Fibroblast of skin of abdomen (primary cell): ENCODE data around the gene RTKN2.
A peak's percentile ranks its signal among the peaks of the same experiment; 100 is the strongest.

Experiments used
- DNase-seq: peaks from one replicate; pipeline ENCODE4 v3.0.0-alpha.2; 2013

The RTKN2 gene

DNA sequence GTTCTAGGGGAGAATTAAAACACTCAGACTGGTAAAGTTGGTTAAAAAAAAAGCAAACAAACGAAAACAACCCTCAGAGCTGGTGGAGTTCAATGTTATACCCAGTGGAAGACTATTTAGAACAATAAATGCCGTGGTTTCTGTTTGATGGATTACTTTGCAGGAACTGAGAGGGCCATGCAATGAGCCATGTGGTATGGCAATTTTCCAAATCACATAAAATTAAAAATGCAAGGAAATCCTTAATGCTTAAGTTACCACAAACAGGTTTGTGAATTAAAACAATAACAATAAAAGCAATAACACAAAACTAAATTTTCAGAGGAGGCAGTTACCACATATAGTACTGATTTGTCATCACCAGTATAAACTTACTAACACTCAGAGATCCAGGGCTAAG, 96.9 kb downstream of the RTKN2 start:
- DNase-seq: peak; percentile 35

DNA sequence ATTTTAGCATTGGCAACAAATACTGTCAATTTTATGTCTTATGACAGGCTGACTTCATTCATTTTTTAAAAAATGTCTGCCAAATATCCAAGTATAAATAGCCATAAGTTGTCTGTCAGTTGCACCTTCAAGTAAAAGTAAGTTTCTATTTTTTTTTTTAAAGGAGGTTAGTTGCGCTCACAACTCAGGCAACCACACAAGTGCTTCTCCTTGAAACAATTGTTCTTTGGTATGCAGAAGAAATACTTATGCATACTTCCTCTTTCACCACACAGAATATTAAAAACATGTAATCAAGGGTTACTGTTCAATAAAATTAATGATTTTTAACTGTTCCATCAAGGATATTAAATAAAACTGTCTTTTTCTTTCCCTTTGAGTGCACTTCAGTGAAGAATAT, 97.9 kb downstream of the RTKN2 start:
- no peak for DNase-seq

DNA sequence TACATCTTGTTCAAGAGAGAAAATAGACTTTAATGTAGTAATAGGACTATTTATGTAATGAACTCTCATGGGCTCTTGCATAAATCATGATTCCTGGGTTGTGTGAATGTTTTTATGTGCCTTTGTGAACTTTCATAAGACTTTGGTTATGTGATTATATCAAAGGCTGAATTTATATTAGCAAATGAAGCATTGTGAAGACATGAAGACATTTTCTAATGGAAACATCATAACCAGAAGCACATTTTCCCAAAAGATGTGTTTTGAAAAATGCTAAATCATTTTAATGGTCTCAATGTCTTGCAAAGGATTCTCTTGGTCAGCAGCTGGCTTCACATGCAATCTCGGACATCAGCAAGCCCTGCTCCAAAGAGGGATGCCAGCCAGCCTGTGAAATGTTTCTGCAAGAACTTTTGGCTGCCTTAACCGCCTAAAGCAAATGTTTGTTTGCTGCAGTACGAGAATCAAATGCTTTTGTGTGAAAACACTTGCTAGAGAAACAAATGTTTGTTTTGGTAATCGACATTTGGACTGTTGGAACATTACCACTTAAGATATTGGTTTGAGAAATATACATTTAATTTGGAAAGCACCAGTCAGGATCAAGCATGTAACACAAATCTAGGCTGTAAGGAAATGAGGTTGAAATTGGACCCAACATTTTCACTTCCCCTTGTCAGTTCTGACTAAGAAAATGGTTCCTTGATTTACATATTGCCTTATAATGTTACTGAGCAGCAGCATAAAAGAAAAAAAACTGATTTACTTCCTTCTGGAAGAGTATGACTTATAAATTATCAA, 102.1 kb downstream of the RTKN2 start:
- DNase-seq: peak; percentile 69

DNA sequence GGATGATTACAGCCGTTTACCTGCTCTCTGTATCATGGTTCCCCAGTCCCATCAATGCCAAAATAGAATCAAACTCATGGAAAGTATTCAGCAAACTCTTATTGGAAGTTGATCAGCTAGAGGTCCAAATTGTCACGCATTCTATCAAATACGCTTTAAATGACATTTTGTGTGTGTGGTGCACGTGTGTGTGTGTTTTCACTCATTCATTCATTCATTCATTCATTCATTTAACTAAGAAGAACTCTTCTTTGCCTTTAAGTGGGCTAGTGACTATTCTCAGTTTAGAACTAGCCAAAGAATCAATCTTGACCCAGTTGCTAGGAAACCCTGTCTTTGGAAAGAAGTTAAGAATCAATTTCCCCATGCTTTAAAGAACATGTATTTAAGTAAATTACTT, 102.8 kb downstream of the RTKN2 start:
- DNase-seq: no peak

DNA sequence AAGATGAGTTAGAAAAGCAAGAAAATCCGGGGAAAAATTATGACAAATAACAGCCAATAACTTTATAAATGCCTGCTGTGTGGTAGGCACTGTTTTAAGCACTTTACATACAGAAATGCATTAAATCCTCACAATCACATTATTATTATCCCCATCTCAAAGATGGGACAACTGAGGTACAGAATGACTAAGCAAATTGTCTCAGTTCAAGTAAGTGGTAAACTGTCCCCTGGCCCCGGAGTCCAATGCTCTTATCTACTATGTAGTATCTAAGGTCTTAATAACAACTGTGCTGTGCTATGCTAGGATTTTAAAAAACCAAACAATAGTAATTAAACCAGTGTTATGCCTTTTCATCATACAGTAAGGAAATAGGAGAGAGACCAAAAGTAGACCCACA, 105.6 kb downstream of the RTKN2 start:
- no peak for DNase-seq

DNA sequence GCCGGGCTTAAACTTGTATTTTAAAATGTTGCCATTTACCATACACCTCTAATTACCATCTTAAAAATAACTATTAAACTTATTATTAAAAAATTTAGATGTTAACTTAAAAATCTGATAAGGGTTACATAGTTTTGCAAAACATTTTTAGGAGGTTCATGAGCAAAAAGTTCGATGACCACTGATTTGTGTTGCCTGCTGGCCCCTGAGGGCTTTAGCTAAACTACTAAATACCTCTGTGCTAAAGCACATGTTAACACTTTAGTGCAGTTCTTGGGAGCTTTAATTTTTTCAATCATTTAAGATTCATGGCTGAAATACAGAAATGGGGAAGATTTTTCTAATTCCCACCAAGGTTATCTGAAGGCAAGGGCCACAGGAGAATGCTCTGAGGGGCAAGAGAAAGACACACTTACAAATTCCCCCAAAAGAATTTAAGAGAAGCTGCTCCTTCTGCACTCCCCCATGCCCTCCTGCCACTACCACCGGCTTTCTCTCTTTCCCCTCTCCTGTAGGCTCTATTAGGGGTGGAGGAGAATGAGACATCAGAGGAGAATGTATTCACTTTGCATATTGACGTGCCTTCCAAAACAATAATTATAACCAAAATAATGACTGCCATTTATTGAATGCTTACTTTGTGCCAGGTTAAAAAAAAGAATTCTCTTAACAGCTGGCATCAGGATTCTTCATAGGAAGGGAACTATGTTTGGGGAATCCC, 106.2 kb downstream of the RTKN2 start:
- DNase-seq: no peak

DNA sequence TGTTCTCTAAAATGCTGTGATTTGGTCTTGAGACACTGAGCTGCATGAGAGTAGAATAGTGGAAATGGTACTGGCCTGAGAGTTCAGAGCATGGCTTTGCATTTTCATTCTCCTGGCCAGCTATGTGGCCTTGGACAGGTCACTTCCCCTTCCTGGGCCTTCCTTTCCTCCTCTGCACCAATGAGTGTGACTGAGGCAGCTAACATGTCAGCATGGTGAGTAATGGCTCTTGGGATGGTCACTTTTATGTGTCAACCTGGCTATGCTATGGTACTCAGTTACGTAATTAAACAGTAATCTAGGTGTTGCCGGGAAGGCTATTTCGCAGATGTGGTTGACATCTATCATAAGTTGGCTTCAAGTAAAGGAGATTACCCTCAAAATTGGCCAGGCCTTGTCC, 109.3 kb downstream of the RTKN2 start:
- no peak for DNase-seq

DNA sequence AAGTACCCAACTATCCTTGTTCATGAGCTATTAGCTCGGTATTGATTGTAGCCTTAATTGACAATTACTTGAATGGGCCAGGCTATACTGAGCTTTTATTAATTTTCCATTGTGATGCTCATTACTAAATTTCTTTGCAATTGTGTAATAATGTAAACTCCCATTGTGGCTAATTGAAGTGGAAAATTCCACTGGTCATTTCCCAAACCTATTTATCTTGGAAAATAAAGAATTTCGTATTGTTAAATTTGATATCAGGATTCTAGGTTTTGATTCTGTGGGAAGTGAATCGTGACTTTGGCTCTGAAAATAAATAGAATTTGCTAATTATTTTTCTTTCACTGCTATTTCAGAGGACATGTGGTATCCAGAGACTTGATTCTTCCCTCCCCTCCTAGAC, 111.0 kb downstream of the RTKN2 start:
- DNase-seq: no peak

DNA sequence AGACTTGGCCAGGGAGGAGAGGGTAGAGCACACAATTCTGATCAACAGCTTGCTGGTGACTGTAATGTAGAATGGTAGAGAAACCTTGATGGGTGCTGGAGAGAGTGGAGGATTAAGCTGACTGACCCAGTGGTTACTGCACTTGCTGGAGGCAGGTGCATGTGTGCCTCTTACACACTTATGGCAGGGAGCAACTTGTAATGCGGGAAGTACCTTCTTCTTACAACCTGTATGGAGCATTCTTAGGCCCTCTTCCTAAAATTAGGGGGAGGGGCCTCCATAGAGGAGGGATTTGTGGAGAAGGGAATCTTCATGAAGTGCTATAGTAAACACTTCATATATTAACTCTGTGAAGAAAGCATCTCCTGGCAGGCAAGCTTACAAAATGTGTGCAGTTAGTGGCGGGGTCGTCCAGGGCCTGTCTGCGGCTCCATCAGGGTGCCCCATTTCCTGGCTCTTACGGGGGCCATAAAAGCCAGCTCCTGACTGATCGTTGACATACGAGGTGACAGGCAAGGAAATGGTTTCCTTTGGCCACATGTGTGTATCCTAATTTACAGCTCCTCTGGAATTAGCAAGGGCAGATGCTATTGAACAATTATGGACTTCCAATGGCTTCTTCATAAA, 113.5 kb downstream of the RTKN2 start:
- DNase-seq: no peak

DNA sequence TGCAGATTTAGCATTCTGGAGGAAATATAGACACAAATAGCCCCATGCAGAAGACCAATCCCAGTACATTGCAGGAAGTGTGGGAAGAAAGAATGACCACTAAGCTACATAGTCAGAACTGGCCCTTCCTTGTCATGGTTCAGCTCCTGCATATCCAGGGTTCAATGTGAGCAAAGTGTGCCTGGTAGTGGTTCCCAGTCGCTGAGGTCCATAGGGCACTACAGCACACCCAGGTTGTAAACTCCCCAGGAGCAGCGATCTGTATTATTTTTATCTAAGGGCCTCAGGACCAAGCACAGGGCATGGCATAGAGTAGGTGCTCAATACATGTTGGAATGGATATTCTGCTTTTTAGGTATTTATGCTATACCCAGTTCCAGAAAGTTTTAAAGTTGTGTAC, 114.4 kb downstream of the RTKN2 start:
- DNase-seq: no peak

DNA sequence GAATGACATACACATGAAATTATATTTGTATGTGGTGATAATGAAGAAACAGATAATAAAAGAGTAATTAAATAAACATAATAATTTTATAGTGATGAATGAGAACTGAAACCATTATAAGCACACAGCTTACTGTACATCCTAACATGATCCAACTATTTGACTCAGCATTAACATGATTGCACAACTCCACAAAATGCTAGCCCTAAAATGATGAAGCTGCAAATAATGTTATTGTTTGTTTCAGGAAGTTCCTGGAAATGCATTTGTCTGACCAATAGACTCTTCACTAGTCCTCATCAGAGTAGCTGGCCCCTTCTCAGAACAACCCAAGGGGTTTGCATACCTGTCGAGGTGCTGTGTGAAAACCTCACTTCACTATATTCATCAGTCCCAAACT, 115.5 kb downstream of the RTKN2 start:
- DNase-seq: peak; percentile 33

DNA sequence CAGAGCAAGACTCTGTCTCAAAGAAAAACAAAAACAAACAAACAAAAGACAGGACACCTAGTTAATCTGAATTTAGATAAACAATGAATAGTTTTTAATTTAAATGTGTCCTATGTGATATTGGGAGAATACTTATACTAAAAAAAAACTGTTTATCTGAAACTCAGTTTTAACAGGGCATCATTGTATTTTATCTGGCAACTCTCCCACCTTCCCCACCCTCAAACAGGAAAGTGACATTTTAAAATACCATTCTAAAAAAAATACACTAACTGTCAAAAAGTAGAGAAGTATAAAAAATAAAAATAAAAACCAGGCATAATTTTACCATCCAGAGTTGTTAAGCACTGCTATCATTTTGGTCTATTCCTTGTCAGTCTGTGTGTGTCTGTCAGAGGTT, 119.0 kb downstream of the RTKN2 start:
- no peak for DNase-seq

DNA sequence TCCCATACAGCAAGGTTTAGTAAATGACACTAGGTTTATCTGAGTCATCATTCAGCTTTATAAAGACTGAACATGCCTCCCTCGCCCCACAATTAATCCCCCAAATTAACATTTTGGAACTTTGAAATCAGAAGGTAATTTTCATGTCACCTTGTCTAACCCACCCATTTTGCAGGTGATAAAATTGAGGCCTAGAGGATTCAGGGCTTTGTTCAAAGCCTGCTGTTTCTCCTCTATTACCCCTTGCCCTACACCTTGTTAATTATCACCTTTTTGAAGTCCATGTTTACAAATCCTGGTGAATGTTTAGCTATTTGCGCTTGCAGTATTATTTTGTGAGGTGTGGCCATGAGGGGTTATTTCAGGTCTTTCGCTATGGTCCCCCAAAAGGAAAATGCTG, 120.5 kb downstream of the RTKN2 start:
- DNase-seq: no peak

DNA sequence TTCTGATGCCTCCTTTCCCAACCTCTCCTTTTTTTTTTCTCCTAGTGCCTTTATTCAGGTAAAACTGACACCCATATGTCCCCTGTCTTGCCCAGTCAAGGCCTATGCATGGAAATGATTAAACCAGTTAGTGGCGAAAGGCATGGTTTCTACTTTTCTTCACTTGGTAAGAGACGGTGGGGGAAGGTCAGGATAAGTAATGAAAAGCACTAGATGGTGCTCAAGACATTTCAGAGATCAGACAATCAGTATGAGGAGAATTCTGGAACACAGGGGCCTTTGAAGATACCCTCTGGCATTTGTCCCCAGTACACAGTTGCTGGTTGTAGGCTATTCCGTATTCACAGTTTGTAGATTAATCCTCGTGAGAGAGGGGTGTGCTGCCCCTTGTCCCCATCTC, 121.2 kb downstream of the RTKN2 start:
- DNase-seq: no peak

DNA sequence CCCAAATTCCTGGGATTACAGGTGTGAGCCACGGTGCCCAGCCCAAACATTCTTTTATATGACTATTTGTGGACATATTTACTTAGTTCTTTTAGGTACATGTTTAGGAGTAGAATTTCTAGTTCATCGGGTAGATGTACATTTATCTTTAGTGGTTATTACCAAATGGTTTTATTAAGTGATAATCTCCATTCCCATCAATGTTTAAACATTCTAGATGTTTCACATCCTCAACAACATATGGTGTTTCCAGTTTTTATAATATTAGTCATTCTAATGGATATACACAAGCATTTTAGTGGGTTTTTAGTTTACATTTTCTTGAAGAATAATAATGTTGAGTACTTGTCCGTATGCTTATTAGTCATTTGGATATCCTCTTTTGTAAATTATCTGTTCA, 131.7 kb downstream of the RTKN2 start:
- peak; percentile 51 for DNase-seq

DNA sequence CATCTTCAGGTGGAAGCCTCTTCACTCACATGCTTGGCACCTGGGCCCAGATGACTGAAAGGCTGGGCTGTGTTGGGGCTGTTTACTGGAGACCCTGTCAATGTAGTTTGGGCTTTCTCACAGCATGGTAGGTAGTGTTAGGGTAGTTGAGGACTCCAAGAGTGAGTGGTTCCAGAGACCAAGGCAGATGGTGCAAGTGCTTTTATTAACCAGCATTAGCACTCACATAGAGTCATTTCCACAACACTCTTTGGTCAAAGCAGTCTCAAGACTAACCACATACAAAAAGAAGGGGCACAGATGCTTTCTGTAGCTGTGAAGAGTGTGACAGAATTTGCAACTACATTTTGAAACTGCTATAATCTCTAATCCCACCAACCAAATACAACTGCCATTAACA, 135.0 kb downstream of the RTKN2 start:
- DNase-seq: no peak
